CMK (cell line): ENCODE data around the gene SASH3.

ENCODE experiments used
- DNase-seq: peaks from one replicate; pipeline ENCODE4 v3.0.0-alpha.2; 2010; ENCODE audit warnings: low read depth

Gene SASH3

DNA sequence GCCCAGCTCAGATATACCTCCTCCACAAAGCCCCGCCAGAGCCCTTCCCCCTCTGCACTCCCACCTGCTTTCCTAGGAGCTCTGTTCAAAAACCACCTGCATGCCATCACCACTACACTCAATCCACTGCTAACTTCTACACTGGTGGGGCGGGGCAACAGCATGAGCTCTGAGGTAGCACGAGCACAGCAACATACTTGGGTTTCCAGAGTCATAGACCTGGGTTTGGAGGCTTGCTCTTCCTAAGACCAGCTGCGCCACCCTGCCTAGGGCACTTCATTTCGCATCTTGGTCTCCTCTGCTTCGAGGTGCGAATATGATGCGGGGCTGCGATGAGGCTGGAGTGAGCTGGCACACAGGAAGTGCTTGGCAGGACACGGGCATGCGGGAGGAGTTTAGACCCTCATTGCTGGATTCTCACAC, 3.6 kb downstream of the SASH3 start:
- DNase-seq = no peak

DNA sequence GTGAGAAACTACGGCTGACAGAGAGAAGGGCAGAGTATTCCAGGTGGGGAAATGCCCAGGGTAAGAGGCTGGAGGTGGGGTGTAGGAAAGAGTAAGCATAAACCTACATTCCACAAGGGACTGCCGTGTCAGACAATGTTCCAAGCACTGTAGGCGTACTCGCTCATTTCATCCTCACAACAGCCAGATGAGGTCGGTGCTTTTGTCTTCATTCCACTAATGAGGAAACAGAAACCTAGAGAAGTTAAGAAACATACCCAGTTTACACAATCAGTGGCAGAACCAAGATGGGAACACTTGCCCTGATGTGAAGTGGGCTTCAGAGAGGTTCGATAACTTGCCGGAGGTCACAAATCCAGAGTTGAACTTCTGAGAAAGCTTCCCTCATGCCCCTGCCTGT, 4.6 kb downstream of the SASH3 start:
- DNase-seq = no peak

DNA sequence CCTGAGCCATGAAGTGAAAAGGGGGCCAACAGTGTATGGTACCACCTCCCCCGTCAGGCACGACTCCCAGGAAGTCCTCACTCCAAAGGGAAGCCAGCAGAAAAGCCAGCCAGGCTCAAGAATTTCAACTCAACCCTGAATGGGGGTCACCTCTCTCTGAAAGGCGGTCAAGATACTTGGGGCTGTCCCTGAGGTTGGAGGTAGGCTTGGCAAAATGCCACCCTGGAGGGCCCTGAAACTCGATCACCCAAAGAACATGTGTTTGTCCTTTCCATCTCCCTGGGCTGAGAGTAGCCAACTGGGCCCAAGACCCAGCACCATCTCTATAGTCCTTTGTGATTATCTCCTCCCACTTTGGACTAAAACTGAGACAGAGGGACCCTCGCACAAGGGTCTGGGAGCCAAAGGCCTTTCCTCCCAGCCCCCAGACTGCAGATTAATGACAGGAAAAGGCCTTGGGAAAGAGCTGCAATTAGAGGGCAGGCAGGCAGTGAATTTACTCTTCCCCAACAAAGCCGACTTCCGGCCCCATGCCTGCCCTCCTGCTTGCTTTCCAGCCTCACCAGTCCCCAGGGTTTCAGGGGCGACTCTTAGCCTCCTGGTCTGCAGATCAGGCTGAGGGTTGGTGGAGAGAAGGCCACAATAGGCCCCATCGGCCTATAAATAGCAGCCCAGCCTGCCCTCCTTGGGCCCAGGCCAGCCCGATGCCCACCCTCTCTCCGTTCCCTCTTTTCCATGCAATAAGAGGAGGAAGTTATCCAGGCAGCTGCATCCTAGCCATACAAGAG, 5.6 kb downstream of the SASH3 start:
- no peak for DNase-seq

DNA sequence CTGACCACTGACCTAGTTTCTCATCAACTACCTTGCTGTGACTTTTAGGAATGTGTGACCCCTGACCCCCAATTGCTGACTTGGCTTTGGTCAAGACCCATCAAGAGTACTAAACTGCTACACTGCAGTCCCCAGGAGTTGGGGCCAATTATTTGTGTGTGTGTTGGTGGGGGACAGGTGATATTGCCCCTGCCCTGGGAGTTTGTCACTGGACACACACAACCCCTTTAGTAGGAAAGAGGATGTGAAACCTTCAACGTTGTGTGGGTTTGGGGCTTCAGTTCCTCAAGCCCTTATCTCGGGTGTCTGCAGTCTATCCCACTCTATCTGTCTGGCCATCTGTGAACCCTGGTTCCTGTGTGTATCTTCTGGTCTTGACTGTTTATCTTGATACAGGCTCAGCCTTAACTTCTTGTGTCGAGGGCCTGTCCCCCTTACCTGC, 6.5 kb downstream of the SASH3 start:
- peak; percentile 78 for DNase-seq

DNA sequence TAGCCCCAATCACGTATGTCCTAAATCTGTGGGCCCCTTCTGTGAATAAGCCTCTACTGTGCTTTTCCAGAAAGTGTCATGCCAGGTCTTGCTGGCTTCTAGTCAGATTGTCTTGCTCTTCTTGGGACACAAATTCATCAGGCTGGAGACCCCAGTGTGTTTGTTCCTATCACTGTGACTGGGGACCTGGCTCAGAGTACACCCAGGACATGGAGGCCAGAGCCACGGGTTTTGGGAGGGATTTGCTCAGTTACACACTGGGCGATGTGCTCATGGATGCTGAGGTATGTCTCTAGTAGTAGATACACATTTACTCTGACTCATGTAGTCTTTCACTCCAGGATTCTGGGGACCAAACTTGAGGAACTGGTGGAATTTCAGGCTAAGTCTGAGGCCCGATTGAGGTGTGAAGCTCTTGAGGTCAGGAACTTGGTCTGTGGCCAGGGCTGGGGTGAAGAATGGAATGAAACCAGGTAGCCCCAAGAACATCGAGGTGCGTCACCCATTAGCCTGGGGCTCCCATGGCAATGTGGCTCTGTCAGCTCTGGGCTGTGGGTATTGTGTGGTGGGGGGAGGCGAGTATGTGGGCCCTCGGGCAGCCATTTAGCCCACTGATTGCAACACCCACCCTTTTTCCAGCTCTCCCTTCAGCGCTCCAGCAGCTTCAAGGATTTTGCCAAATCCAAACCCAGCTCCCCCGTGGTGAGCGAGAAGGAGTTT, 7.7 kb downstream of the SASH3 start:
- DNase-seq = no peak

DNA sequence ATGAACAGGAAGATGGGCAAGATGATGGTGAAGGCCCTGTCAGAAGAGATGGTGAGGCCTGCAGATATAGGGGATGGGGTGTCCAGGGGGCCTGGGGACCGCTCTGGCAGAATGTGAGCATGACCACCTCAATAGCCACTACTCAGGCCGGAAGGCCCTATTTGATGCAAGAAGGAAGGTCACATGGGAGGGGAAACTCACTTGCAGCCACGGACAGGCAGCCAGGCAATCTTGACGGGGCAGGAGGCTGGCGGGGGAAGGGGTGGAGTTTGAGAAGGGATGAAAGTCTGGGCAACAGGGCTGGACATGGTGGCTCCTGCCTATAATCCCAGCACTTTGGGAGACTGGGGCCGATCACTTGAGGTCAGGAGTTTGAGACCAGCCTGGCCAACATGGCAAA, 8.8 kb downstream of the SASH3 start:
- no peak for DNase-seq

DNA sequence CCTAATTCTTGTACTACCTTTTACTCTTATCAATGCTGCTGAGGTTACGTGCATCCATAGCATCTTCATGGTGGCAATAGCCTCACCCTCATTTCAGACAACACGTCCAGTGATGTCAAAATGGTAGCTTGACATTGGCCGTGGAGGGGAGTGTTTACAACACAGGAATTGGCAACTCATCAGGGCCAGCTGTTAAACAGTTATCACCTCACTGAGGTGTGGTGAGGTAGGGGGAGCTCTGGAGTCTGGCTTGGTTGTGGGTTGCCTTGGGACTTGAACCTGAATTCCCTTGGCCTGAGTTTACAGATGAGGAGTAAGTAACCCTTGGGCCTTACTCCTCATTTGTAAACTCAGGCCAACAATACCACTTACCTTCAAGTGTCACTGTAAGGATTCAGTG, 10.4 kb downstream of the SASH3 start:
- no peak for DNase-seq

DNA sequence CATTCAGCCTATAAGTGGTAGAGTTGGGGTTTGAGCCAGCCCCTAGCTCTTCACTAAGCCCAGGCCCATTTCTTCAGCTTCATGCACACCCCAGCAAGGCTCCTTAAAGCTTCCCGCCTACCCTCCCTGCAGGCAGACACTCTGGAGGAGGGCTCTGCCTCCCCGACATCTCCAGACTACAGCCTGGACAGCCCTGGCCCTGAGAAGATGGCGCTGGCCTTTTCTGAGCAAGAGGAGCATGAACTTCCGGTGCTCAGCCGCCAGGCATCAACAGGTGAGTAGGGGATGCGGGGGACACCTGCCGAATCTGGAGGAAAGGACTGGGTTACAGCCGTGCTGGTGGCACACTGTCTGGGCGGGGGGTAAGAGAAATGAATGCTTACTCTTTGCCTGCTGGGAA, 11.1 kb downstream of the SASH3 start:
- DNase-seq = no peak

DNA sequence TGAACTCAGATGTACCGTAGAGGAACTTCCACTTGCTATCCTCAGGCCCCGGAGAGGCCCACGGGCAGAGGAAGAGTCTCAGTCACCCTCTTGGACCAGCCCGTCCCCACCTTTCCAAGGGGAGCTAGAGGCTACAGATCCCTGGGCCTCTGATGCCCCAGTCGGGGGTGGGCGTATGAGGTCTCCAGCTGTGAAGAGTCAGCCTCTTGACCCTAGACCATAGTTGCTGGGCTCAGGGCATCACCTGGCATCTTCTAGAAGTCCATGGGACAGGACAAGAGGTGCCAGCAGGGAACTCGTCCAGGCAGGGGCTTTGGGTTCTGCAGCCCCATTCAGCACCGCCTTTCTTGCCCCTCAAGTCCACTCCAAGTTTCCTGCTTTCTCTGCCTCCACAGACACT, 11.6 kb downstream of the SASH3 start:
- DNase-seq = no peak

DNA sequence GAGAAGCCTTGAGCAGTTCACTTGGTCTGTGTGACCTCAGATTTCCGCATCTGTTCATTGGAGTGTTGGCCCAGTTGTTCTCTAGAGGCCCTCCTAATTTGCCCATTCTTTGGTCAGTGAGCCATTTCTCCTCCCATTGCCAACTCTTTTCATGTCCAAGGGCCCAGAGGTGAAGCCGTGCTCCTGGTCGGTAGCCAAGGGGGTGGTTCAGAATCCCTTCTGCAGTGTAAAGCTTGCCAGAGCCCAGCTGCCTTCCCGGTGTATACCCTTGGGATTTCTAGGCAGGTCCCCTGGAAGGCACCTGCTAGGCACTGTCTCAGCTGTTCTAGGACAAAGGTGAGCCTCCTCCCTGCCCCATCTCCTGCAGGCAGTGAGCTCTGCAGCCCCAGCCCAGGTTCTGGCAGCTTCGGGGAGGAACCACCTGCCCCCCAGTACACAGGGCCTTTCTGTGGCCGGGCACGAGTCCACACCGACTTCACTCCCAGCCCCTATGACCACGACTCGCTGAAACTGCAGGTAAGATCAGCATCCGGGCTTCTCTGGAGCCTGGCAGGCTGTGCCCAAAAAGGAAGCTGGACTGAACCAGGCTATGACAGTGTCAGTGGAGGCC, 12.3 kb downstream of the SASH3 start:
- DNase-seq = no peak

DNA sequence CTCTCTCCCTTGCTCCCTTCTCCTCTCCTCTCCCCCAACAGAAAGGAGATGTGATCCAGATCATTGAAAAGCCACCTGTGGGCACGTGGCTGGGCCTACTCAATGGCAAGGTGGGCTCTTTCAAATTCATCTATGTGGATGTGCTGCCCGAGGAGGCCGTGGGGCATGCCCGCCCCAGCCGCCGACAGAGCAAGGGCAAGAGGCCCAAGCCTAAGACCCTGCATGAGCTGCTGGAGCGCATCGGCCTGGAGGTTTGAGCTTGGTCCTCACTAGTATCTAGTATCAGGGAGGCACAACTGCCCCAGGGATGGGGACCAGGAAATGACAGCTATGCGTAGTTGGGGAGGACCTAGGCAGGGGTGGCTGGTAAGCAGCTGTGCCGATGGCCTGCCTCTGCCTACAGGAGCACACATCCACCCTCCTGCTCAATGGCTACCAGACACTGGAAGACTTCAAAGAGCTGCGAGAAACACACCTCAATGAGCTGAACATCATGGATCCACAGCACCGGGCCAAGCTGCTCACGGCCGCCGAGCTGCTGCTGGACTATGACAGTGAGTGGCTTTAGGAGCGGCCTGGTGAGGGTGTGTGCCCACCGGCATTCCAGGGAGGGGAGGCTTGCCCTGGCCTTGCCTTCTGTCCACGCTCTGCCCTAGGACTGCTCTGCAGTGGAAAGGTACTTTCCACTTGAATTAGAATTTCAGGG, 13.0 kb downstream of the SASH3 start:
- no peak for DNase-seq

DNA sequence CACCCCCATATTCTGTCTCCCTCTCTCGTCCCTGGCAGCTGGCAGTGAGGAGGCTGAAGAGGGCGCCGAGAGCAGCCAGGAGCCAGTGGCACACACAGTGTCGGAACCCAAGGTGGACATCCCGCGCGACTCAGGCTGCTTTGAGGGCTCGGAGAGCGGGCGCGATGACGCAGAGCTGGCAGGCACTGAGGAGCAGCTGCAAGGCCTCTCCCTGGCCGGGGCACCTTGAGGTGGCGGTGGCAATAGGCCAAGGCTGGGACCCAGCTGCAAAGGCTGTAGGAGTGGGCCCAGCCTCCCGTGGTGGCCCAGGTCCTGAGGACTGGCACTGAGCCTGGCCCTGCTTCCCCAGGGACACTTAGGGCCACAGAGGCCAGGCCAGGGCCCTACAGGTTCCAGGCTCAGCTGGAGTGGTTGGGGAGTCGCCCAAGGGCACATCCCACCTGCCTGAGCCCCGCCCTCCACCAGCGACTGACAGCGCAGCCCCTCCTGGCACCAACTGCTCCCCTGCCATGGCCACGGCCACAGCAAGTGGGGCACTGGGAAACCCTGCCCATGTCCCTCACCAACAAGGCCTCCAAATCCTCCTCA, 13.9 kb downstream of the SASH3 start:
- no peak for DNase-seq

DNA sequence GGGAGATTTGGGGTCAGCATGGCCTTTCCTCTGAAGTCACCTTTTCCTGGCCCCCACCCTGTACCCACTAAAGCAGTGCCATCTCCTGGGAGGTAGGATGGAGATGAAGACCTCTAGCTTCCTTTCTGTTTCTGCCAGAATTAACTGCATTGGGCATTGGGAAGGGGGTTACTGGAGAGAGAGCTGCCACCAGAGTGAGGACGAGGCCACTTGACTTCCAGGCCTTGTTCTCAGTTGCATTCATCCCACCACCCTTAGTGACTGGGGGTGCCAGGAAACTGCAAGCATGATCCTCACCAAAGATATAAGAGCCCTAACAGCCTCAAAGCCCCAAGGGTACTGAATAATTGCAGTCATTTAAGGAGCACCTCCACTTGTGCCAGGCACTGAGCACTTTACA, 15.8 kb downstream of the SASH3 start:
- no peak for DNase-seq

DNA sequence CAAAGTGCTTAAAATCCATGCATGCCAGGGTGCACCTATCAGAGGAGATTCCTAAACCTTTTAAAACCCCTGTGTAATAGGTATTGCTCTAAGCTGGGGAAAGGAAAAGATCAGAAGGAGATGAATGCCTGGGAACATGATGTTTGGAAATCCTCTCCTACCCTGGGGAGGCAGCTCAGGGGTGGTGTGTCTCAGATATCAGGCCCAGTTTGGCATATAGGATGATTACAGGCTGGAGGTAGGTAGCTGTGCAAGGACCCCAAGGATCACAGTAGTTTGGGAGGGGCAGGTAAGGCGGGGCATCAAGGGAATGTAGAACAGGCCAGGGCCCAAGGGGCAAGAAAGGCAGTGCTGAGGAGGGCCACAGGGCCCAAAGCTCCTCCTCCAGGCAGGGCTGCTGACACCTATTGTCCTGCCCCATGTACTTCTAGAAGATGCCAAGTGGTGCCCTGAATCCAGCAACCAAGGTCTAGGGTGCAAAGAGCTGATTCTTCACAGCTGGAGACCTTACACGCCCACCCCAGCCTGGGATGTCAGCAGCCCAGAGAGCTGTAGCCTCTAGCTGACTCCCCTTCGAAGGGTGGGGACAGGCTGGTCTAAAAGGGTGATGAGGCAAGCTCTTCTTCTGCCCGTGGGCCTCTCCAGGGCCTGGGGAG, 17.6 kb downstream of the SASH3 start:
- DNase-seq = no peak

DNA sequence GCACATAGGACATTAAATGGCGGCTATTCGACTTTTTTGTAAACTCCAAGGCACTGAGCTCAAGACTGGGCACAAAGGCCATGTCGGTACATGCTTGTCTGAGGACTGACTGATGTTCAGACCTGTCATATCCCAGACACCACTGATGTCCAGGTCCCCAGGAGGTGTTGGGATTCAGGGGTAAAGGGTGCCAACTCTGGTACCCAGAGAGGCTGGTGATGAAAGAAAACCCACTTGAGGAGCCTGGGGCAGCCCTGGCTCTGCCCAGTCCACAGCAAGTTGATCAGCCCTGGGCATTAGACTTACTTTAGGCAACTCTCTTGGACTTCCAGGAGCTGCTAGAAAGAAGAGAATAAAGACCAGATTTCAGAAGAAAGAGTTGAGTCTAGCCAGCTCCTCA, 18.7 kb downstream of the SASH3 start:
- no peak for DNase-seq

DNA sequence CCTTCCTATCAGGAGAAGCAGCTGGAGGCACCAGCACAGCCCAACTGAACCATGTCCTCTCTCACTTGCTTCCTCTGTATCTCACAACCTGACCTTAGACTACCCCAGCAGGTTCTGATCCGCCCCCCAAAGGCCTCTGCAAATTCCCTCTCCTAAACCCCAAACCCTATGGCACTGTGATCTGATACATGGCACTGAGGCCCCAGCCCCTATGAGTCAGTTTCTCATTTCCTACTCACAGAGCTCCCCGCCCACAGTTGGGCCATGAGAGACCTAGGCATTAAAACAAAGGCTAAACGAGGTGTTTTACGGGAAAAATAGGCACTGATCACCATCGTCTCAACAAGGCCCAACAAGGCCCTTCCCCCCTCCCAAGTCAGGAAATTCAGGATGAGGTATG, 19.1 kb downstream of the SASH3 start:
- DNase-seq = no peak

DNA sequence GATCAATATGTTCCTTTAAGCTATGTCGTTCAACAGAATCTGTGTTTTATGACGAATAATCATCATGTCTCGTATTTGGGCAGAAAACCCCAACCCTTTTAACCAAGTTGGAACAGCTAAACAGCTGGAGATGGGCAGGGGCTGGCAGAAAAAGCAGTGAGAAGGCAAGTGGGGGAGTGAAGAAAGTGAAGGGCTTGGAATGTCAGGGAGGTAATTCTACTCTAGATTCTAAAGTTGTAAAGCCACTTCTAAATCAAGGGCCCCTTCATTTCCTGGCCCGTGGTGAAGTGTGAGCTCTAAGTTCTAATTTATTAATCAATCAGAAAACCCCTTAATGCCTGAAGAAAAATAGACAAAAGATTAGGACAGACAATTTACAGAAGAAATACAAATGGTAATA, 20.4 kb downstream of the SASH3 start:
- no peak for DNase-seq

DNA sequence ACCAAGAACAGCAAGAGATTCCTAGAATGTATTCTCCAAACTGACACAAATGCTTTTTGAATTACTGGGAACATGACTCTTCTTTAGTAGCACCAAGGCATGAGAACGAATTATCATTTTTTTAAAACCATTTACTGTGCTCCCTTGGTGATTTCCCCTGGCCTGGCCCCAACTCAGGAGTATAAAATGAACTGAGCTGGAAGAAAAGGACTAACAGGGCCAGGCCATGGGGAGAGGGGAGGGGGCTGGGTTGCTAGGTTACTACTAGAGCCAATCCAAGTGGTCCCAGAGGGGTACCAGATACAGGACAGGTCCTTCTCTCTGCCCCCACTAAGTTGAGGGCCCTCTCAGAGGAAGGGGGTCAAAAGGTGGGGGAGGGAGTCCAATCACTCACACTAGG, 23.1 kb downstream of the SASH3 start:
- no peak for DNase-seq

DNA sequence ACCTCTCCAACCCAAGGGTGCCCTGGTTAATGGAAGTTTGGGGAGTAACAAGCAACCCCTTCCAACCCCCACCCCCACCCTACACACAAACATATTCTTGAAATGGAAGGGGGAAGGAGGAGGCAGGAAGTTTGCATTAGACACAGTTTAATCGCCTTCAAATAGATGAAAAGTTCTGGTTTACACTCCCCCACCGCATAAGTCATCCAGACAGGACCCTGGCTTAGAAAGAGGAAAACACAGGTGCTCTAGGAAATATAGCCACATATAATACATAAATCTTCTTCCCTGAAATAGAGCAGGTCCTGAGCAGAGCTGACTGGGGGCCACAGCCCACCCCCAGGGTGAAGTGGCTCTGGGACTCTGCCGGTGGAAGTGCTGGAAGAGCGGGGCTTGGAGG, 25.1 kb downstream of the SASH3 start:
- DNase-seq = no peak

DNA sequence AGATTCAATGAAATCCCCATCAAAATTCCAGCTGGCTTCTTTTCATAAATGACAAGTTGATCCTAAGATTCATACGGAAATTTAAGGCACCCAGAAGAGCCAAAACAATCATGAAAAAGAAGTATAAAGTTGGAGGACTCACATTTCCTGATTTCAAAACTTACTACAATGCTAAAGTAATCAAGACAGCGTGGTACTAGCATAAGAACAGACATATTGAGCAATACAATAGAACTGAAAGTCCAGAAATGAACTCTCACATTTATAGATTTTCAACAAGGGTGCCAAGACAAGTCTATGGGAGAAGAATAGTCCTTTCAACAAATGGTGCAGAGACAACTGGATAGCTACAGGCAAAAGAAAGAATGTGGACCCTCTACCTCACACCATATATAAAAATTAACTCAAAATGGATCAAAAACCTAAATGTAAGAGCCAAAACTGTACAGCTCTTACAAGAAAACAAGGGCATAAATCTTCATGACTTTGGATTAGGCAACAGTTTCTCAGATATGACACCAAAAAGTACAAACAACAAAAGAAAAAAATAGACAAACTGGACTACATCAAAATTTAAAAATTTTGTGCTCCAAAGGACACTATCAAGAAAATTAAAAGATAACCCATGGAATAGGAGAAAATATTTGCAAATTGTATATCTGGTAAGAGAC, 28.5 kb downstream of the SASH3 start:
- no peak for DNase-seq
